Ishikawa (cell line): ENCODE measurements around the gene TMC6.

Experiments used
- CEBPB ChIP-seq: IDR thresholded peaks from 2 replicates; pipeline ENCODE4 v1.6.1; 2012
- CREB1 ChIP-seq: IDR thresholded peaks from 2 replicates; pipeline ENCODE4 v1.6.1; 2012; ENCODE audit warnings: low read depth
- EGR1 ChIP-seq: IDR thresholded peaks from 2 replicates; pipeline ENCODE4 v1.6.1; 2012
- EP300 ChIP-seq: IDR thresholded peaks from 2 replicates; pipeline ENCODE4 v1.6.1; 2012; ENCODE audit warnings: borderline replicate concordance
- FOXM1 ChIP-seq: IDR thresholded peaks from 2 replicates; pipeline ENCODE4 v1.6.1; 2012; ENCODE audit warnings: low read depth, borderline replicate concordance
- NFIC ChIP-seq: IDR thresholded peaks from 2 replicates; pipeline ENCODE4 v1.6.1; 2012
- RAD21 ChIP-seq: IDR thresholded peaks from 2 replicates; pipeline ENCODE4 v1.6.1; 2012; ENCODE audit warnings: low read depth
- TAF1 ChIP-seq: IDR thresholded peaks from 2 replicates; pipeline ENCODE4 v1.6.1; 2012; ENCODE audit warnings: low read depth, mild to moderate bottlenecking
- TCF12 ChIP-seq: IDR thresholded peaks from 2 replicates; pipeline ENCODE4 v1.6.1; 2012; ENCODE audit warnings: low read depth
- TEAD4 ChIP-seq: IDR thresholded peaks from 2 replicates; pipeline ENCODE4 v1.6.1; 2012
- YY1 ChIP-seq: IDR thresholded peaks from 2 replicates; pipeline ENCODE4 v1.6.1; 2012; ENCODE audit warnings: low read depth
- ZBTB7A ChIP-seq: IDR thresholded peaks from 2 replicates; pipeline ENCODE4 v1.6.1; 2012; ENCODE audit warnings: low read depth
- TF ChIP-seq, protein P1 (sequence below): IDR thresholded peaks from 2 replicates; pipeline ENCODE4 v1.6.1; 2012
- TF ChIP-seq, protein P2 (sequence below): IDR thresholded peaks from 2 replicates; pipeline ENCODE4 v1.6.1; 2012; ENCODE audit warnings: low read depth, mild to moderate bottlenecking
- TF ChIP-seq, protein P3 (sequence below): IDR thresholded peaks from 2 replicates; pipeline ENCODE4 v1.6.1; 2012

TMC6 gene

DNA sequence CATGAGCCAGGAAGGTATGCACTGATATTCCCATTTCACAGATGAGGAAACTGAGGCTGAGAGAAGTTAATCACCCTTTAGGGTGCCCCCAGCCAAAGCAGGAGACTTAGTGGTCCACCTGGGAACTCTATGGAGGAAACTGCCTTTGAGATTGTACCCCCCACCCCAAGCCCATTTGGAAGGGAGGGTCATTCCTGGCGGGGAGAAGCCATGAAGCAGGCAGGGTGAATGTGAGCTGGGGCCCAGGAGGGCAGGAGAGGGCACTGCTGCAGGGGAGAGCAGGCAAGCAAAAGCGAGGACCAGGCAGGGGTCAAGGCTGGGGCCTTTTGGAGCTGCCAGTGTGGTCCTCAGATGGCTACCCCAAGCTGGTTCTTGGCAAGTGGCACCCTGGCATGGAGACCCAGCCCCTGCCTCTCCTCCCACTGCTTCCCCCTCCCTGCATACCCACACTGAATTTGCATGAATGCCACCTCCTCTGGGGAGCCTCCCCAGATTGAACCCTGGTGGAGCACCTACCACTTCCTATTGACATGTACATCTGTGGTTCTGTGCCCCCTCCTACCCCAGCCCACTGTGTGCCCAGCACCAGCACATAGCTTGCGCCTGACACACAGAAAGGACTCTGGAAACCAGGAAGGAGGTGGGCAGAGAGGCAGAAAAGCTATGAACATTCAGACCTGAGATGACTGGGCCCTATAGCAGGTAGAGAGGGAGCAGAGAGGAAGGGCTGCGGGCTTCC is 965 bp upstream of the TMC6 start:
- TF ChIP-seq ZBTB7A (no peak), CREB1 (no peak), RAD21 (no peak), FOXM1 (no peak), TCF12 (no peak), CEBPB (no peak), YY1 (no peak), EP300 (no peak), TAF1 (no peak), TEAD4 (no peak), EGR1 (no peak), NFIC (no peak)
- TF ChIP-seq, protein P1, sequence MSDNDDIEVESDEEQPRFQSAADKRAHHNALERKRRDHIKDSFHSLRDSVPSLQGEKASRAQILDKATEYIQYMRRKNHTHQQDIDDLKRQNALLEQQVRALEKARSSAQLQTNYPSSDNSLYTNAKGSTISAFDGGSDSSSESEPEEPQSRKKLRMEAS = no peak
- TF ChIP-seq, protein P2, sequence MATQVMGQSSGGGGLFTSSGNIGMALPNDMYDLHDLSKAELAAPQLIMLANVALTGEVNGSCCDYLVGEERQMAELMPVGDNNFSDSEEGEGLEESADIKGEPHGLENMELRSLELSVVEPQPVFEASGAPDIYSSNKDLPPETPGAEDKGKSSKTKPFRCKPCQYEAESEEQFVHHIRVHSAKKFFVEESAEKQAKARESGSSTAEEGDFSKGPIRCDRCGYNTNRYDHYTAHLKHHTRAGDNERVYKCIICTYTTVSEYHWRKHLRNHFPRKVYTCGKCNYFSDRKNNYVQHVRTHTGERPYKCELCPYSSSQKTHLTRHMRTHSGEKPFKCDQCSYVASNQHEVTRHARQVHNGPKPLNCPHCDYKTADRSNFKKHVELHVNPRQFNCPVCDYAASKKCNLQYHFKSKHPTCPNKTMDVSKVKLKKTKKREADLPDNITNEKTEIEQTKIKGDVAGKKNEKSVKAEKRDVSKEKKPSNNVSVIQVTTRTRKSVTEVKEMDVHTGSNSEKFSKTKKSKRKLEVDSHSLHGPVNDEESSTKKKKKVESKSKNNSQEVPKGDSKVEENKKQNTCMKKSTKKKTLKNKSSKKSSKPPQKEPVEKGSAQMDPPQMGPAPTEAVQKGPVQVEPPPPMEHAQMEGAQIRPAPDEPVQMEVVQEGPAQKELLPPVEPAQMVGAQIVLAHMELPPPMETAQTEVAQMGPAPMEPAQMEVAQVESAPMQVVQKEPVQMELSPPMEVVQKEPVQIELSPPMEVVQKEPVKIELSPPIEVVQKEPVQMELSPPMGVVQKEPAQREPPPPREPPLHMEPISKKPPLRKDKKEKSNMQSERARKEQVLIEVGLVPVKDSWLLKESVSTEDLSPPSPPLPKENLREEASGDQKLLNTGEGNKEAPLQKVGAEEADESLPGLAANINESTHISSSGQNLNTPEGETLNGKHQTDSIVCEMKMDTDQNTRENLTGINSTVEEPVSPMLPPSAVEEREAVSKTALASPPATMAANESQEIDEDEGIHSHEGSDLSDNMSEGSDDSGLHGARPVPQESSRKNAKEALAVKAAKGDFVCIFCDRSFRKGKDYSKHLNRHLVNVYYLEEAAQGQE = no peak
- TF ChIP-seq, protein P3, sequence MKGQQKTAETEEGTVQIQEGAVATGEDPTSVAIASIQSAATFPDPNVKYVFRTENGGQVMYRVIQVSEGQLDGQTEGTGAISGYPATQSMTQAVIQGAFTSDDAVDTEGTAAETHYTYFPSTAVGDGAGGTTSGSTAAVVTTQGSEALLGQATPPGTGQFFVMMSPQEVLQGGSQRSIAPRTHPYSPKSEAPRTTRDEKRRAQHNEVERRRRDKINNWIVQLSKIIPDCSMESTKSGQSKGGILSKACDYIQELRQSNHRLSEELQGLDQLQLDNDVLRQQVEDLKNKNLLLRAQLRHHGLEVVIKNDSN = no peak

DNA sequence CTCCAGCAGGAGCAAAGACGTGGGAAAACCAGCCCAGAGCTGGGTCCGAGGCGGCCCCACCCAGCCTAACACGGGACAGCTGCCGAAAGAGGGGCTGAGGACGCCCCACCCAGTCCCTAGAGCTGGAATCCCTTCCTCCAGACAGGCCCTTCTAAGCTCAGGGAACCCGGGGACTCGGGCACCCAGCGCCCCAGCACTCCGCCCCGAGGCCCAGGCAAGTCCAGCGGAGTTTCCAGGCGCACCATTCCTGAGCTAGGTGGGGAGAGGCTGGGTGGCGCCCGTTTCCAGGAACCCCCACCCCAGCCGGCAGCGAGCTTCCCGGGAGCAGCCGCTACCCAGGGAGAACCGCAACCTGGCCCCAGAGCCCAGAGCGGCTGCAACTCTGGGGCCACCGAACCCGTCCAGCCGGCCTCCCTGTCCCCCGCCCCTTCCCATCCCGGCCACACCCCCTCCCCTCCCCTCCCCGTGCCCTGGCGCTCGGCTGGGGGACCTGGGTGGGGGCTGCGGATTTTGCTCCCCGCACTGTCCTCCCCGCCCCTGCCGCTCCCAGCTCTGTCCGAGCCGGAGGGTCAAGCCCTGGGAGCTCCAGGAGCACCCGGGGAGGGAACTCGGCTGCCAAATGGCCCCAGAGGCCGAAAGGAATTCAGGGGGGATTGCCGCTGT is 536 bp downstream of the TMC6 start:
- TF ChIP-seq TCF12 (0 out of 2 replicates have a peak, but pooled peaks have one; percentile 8), ZBTB7A (peak; percentile 39)
- TF ChIP-seq, protein P3 = no peak

DNA sequence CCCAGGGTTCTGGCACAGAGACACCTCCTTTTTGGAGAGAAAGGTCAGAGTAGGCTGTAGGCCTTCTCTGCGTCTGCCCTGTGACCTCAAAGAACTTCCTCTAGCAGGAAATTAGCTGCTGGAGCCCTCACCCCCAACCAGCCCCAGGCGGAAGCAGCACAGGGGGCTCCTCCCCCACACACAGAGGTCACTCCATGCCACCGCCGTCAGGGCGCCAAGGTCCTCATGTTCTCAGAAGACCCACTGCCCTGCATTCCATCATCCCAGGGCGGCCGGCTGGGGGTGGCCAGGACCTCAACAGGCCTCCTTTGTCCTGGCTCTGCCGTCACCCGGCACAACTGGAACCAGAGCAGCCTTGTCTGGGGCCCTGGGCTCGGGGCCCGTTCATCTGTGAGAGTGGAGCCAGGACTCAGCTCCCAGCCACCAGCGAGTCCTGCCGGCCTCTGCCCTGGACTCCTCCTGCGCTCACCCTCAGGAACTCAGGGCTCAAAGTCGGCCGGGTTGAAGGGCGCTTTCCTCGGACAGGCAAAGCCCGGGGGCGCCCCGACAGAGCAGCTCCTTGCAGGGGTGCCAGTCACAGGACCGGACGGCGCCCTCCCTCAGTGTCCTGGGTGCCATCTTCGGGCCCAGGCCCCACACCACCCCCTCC is 1.2 kb downstream of the TMC6 start:
- TF ChIP-seq TEAD4 = no peak
- TF ChIP-seq CREB1 = no peak
- no peak for TF ChIP-seq FOXM1
- no peak for TF ChIP-seq YY1
- TF ChIP-seq ZBTB7A = peak; percentile 0; the same call in 1 of the 2 replicates
- no peak for TF ChIP-seq EGR1

DNA sequence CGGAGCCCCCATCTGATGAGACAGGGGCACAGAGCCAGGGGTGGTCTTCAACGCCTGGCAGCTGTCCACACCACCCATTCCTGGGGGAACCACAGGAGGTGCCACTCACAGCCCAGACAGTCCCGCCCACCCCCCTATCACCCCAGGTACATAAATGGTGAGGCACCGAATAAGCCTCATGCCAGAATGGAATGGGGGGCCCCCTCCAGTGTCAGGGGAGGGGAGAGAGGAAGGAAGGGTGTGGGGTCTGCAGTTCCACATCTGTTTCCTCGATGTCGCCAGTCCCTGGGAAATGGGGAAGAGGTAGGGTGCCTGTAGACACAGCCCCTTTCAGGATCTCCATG is 1.7 kb downstream of the TMC6 start:
- TF ChIP-seq, protein P1 = no peak
- TF ChIP-seq EP300 = no peak
- no peak for TF ChIP-seq TCF12
- no peak for TF ChIP-seq ZBTB7A
- TF ChIP-seq YY1 = no peak
- TF ChIP-seq, protein P2 = no peak
- TF ChIP-seq CEBPB = no peak
- no peak for TF ChIP-seq EGR1
- TF ChIP-seq TAF1 = no peak
- no peak for TF ChIP-seq FOXM1
- no peak for TF ChIP-seq TEAD4
- TF ChIP-seq, protein P3 = no peak
- TF ChIP-seq CREB1 = no peak
- TF ChIP-seq RAD21 = no peak
